Tibial nerve (tissue), 3 donors: Measurements from ENCODE around the gene ERI3.

Experiments used
- POLR2A ChIP-seq, 2 donors: fragments of 450-650 bp; IDR thresholded peaks; one replicate each; pipeline ENCODE4 v1.6.1; 2017; ENCODE audit warnings: antibody characterized with exemption in 2 of 2, mild to moderate bottlenecking in 2 of 2, moderate library complexity in 2 of 2
- TF ChIP-seq, protein P1 (sequence below), 5 experiments: fragments of 200-600 bp in 3 of 5; fragments of 450-650 bp in 2 of 5; sonication (generic) in 3 of 5; IDR thresholded peaks; one replicate each; pipeline ENCODE4 v1.5.1; 2016 to 2019; ENCODE audit warnings: antibody characterized with exemption in 5 of 5, mild to moderate bottlenecking in 3 of 5, moderate library complexity in 2 of 5

- TF ChIP-seq, protein P1, sequence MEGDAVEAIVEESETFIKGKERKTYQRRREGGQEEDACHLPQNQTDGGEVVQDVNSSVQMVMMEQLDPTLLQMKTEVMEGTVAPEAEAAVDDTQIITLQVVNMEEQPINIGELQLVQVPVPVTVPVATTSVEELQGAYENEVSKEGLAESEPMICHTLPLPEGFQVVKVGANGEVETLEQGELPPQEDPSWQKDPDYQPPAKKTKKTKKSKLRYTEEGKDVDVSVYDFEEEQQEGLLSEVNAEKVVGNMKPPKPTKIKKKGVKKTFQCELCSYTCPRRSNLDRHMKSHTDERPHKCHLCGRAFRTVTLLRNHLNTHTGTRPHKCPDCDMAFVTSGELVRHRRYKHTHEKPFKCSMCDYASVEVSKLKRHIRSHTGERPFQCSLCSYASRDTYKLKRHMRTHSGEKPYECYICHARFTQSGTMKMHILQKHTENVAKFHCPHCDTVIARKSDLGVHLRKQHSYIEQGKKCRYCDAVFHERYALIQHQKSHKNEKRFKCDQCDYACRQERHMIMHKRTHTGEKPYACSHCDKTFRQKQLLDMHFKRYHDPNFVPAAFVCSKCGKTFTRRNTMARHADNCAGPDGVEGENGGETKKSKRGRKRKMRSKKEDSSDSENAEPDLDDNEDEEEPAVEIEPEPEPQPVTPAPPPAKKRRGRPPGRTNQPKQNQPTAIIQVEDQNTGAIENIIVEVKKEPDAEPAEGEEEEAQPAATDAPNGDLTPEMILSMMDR (IDR thresholded peaks at IDR 0.05), result no peak
- no peak for TF ChIP-seq POLR2A (IDR thresholded peaks at IDR 0.05)
Observed at GRCh38 chr1:44330935-44331334, 24.1 kb downstream of the ERI3 start.
